K562 (cell line): Measurements from ENCODE around the gene FAM149A. TPM values are rescaled to one million over a fixed set of nuclear protein-coding genes. Genes with fewer than 3 reads are reported as not detected.

Source experiments
- ATAC-seq: fragments of 200-7000 bp; cut with Tn5 transposase; 3 replicates; pipeline ENCODE4 v1.9.1; 2020; ENCODE audit warnings: moderate library complexity
- BruUV-seq: library from RNA; stranded (reverse); fragments of 400-500 nt; replicated peaks from 2 replicates; lab custom pipeline; 2021; lab: Mats Ljungman, UMichigan
- CTCF ChIA-PET: fragments of 300-600 bp; formaldehyde crosslinking; extraction: SDS; loops from one replicate; lab custom pipeline; 2021; ENCODE audit warnings: low intra/inter-chr PET ratio; lab: Yijun Ruan, JAX
- POLR2A ChIA-PET: fragments of 300-600, 350-650 bp; sonication (Branson Sonifier 250); formaldehyde crosslinking; extraction: SDS; loops from one replicate; lab custom pipeline; 2021; ENCODE audit warnings: antibody characterized with exemption, inconsistent platforms; lab: Yijun Ruan, JAX
- DNase-seq, 4 experiments: peaks; one replicate each; pipeline versions ENCODE4 v3.0.0 to v3.0.0-alpha.2; 2011 to 2018; ENCODE audit warnings: low spot score in 3 of 4, mixed read lengths in 3 of 4; ENCODE audit errors: extremely low read depth in 1 of 4
- FAIRE-seq: peaks from 2 replicates; lab custom pipeline; 2011; peaks lifted over from hg19 to GRCh38; lab: Jason Lieb, UNC
- H2AFZ ChIP-seq: 2 replicates; pipeline ENCODE4 v1.6.0; 2011; ENCODE audit warnings: low read depth, low read length, control low read depth, inconsistent platforms
- H3K27ac ChIP-seq: fragments of 200-600 bp; 3 replicates; pipeline ENCODE4 v1.8.0; 2011; ENCODE audit warnings: low read depth, mild to moderate bottlenecking, control low read depth, inconsistent platforms, low read length, moderate library complexity, mixed read lengths; ENCODE audit errors: extremely low read depth
- H3K27me3 ChIP-seq, 2 experiments: fragments of 300-600 bp in 1 of 2; 2 replicates in 1 of 2; 3 replicates in 1 of 2; pipeline versions ENCODE4 v1.6.0 to v1.8.0; 2011; ENCODE audit warnings: inconsistent platforms in 2 of 2, low read length in 2 of 2, mild to moderate bottlenecking in 1 of 2, mixed read lengths in 1 of 2, moderate library complexity in 1 of 2; ENCODE audit not compliant: control insufficient read depth in 2 of 2, insufficient read depth in 2 of 2
- H3K36me3 ChIP-seq: fragments of 300-600 bp; 3 replicates; pipeline ENCODE4 v1.8.0; 2011; ENCODE audit warnings: mild to moderate bottlenecking, low read length, inconsistent platforms; ENCODE audit not compliant: control insufficient read depth, insufficient read depth
- H3K4me1 ChIP-seq, 2 experiments: fragments of 200-600 bp in 1 of 2; replicated peaks in 1 of 2; 2 replicates in 1 of 2; 3 replicates in 1 of 2; pipeline versions ENCODE4 v1.5.1 to v1.8.0; 2011; ENCODE audit warnings: inconsistent platforms in 2 of 2, low read length in 2 of 2, mild to moderate bottlenecking in 1 of 2, mixed read lengths in 1 of 2, moderate library complexity in 1 of 2; ENCODE audit not compliant: control insufficient read depth in 2 of 2, insufficient read depth in 2 of 2
- H3K4me2 ChIP-seq: 2 replicates; pipeline ENCODE4 v1.6.1; 2011; ENCODE audit warnings: low read length, control low read depth, inconsistent platforms, mixed read lengths; ENCODE audit not compliant: insufficient read depth
- H3K4me3 ChIP-seq: fragments of 200-600 bp; sonication (generic), shearing (Covaris generic); 2 replicates; pipeline ENCODE4 v1.5.1; 2016; ENCODE audit warnings: control low read depth, inconsistent platforms
- H3K79me2 ChIP-seq: fragments of 200-600 bp; 3 replicates; pipeline ENCODE4 v1.8.0; 2011; ENCODE audit warnings: low read length, inconsistent platforms; ENCODE audit not compliant: control insufficient read depth, insufficient read depth
- H3K9ac ChIP-seq, 2 experiments: 2 replicates each; pipeline versions ENCODE4 v1.6.0 to v1.6.1; 2011; ENCODE audit warnings: low read depth in 2 of 2, low read length in 2 of 2, control low read depth in 1 of 2, inconsistent platforms in 1 of 2, mild to moderate bottlenecking in 1 of 2, mixed read lengths in 1 of 2; ENCODE audit not compliant: insufficient read depth in 1 of 2
- H3K9me1 ChIP-seq: one replicate; pipeline ENCODE4 v1.6.0; 2011; ENCODE audit warnings: inconsistent platforms, mild to moderate bottlenecking, low read length, moderate library complexity; ENCODE audit not compliant: control insufficient read depth, insufficient read depth
- H3K9me3 ChIP-seq: replicated peaks from 2 replicates; pipeline ENCODE4 v1.5.1; 2011; ENCODE audit warnings: low read depth, low read length, inconsistent platforms; ENCODE audit not compliant: control insufficient read depth, insufficient read depth
- H4K20me1 ChIP-seq: replicated peaks from 2 replicates; pipeline ENCODE4 v1.6.1; 2011; ENCODE audit warnings: low read length, inconsistent platforms, mixed read lengths; ENCODE audit not compliant: control insufficient read depth, insufficient read depth
- ARID2 ChIP-seq: fragments of 450-650 bp; IDR thresholded peaks from 2 replicates; pipeline ENCODE4 v1.6.1; 2017; ENCODE audit warnings: antibody characterized with exemption, mild to moderate bottlenecking
- DPF2 ChIP-seq: fragments of 450-650 bp; IDR thresholded peaks from 2 replicates; pipeline ENCODE4 v1.6.1; 2016
- EP300 ChIP-seq: IDR thresholded peaks from 2 replicates; pipeline ENCODE4 v1.6.1; 2012; ENCODE audit warnings: low read length, improper control_type of control experiment
- HDAC1 ChIP-seq, 2 experiments: fragments of 450-650 bp; IDR thresholded peaks; 2 replicates each; pipeline ENCODE4 v1.6.1; 2016 to 2017; ENCODE audit warnings: inconsistent platforms in 1 of 2, mild to moderate bottlenecking in 1 of 2, moderate library complexity in 1 of 2
- KDM4B ChIP-seq, 2 experiments: fragments of 450-650 bp in 1 of 2; sonication (generic) in 1 of 2; IDR thresholded peaks; 2 replicates each; pipeline ENCODE4 v1.6.1; 2016 to 2017; ENCODE audit warnings: borderline replicate concordance in 2 of 2, antibody characterized with exemption in 1 of 2, low read depth in 1 of 2, mild to moderate bottlenecking in 1 of 2
- RFX1 ChIP-seq: fragments of 450-650 bp; IDR thresholded peaks from 2 replicates; pipeline ENCODE4 v1.6.1; 2016; ENCODE audit warnings: mild to moderate bottlenecking, moderate library complexity
- RNF2 ChIP-seq: sonication (generic); IDR thresholded peaks from 2 replicates; pipeline ENCODE4 v1.6.1; 2016
- TARDBP ChIP-seq: fragments of 450-650 bp; IDR thresholded peaks from 2 replicates; pipeline ENCODE4 v1.6.1; 2016
- ZNF124 ChIP-seq: sonication (generic); formaldehyde crosslinking; IDR thresholded peaks from 2 replicates; pipeline ENCODE4 v1.8.1; 2022; ENCODE audit warnings: missing genetic modification reagents
- ZNF23 ChIP-seq: fragments of 250-450 bp; sonication (Bioruptor Pico); IDR thresholded peaks from 2 replicates; pipeline ENCODE4 v1.4.0; 2020; ENCODE audit warnings: mild to moderate bottlenecking
- ZNF24 ChIP-seq: fragments of 450-650 bp; IDR thresholded peaks from 2 replicates; pipeline ENCODE4 v1.6.1; 2016
- WGBS: fragments of 100-300 bp; shearing (Covaris generic); methylation state at CpG from one replicate; pipeline ENCODE4 v1.1.6; 2016; ENCODE audit warnings: low coverage, mixed read lengths; ENCODE audit not compliant: insufficient coverage; ENCODE audit errors: missing lambda C conversion rate; 5-methylcytosine and 5-hydroxymethylcytosine counted together
- in situ Hi-C: fragments of 300-500 bp; cut with MboI; formaldehyde crosslinking; loops from 4 replicates; pipeline ENCODE4 v1.15.0; 2018; ENCODE audit warnings: inconsistent platforms, mixed read lengths
- intact Hi-C: fragments of 100-400 bp; cut with micrococcal nuclease; formaldehyde crosslinking; loops from 2 replicates; pipeline ENCODE4 v1.14.2; 2022
- polyA plus RNA-seq, 8 experiments: library from polyadenylated mRNA; depleted of rRNA in 4 of 8; stranded (reverse) in 5 of 8; unstranded in 3 of 8; fragments of >200 nt; fragmentation: Nextera tagmentation in 2 of 8; fragmentation: Illumina TruSeq in 1 of 8; extraction: Ambion mirVana in 2 of 8; extraction: Trizol in 1 of 8; gene quantifications; 2 replicates each; pipeline versions ENCODE4 v1.2.1 to v1.2.3, GENCODE V29; 2011 to 2014; ENCODE audit warnings: inconsistent platforms in 1 of 8, missing spikeins in 1 of 8
- total RNA-seq, 7 experiments: library from RNA; depleted of rRNA in 6 of 7; stranded (reverse); fragments of >200 nt in 6 of 7; fragmentation: Illumina TruSeq in 2 of 7; extraction: Trizol in 2 of 7; gene quantifications; 2 replicates each; pipeline versions ENCODE4 v1.2.1 to v1.2.3, GENCODE V29; 2011 to 2021; ENCODE audit warnings: low replicate concordance in 1 of 7
- TF ChIP-seq, protein P1 (sequence below): fragments of 250-450 bp; sonication (Bioruptor Pico); IDR thresholded peaks from 2 replicates; pipeline ENCODE4 v1.4.0; 2020; ENCODE audit warnings: mild to moderate bottlenecking, moderate library complexity

The FAM149A gene
- total and polyA plus RNA-seq, 9 of the 15 experiments (the other 6 are each of a cell fraction or from before 2014, with no cell fraction given) = not detected

DNA sequence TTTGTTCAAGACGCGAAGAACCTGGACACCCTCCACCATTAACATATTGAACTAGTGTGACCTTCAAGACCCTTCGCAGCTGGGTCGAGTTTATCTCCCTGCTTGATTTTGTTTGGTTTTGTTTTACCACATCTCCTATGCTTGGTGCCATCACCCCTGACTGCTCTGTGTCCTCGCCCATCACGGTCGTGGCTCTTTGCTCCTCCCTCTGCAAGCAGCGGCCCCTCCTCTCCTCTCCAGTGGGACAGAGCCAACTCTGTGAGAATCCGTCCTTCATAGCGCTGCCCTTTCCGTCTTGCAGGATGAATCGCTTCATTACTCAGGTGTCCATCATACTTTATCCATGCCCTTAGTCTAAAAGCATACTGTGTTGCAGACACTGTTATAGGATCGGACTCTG lies 9.1 kb upstream of the FAM149A start (continued):
- TF ChIP-seq, protein P1, sequence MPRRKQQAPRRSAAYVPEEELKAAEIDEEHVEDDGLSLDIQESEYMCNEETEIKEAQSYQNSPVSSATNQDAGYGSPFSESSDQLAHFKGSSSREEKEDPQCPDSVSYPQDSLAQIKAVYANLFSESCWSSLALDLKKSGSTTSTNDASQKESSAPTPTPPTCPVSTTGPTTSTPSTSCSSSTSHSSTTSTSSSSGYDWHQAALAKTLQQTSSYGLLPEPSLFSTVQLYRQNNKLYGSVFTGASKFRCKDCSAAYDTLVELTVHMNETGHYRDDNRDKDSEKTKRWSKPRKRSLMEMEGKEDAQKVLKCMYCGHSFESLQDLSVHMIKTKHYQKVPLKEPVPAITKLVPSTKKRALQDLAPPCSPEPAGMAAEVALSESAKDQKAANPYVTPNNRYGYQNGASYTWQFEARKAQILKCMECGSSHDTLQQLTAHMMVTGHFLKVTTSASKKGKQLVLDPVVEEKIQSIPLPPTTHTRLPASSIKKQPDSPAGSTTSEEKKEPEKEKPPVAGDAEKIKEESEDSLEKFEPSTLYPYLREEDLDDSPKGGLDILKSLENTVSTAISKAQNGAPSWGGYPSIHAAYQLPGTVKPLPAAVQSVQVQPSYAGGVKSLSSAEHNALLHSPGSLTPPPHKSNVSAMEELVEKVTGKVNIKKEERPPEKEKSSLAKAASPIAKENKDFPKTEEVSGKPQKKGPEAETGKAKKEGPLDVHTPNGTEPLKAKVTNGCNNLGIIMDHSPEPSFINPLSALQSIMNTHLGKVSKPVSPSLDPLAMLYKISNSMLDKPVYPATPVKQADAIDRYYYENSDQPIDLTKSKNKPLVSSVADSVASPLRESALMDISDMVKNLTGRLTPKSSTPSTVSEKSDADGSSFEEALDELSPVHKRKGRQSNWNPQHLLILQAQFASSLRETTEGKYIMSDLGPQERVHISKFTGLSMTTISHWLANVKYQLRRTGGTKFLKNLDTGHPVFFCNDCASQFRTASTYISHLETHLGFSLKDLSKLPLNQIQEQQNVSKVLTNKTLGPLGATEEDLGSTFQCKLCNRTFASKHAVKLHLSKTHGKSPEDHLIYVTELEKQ (CRISPR knock-in tag) = no peak
- TF ChIP-seq HDAC1 (IDR thresholded peaks at IDR 0.05) (no peak), RFX1 (no peak)
- TF ChIP-seq, all 486 proteins: peak for 0

DNA sequence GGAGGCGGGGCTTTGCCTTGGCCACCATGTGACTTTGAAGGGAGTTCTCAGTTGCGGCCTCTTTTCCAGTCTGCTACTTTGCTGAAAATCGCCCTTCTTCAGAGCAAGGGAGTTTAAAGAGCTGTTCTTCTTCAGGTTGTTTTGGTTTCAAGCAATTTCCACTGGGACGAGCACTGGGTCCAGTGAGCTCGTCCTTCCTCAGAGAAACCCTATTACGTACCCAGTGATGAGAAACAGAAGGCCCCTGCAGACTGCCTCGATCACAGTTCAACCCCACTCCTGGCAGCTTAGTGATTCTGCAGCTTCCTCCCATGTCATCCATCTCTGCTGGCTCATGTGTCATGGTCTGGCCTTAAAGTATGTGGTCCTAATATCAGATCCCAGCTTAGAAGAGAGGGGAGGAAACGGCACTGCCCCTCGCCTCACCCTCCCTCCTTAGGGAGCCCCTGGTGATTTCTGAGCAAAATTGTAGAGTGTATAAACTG lies 7.8 kb upstream of the FAM149A start:
- CTCF ChIA-PET = no interaction called here
- POLR2A ChIA-PET = interaction anchor here (0.6 kb wide), 1 partner anchor 282 kb away, joined by 3 read pairs; no protein-coding TSS in a partner anchor
- no peaks in the 10 kb centered on the region for H3K79me2 ChIP-seq
- FAIRE-seq = no peak
- no peak for ATAC-seq
- WGBS = 1% methylated on average over 8 of the region's 9 CpGs
- intact Hi-C loops = no loop called here
- no peak for DNase-seq
- peaks cover 18 to 58% of the 10 kb centered on the region in 2 experiments; a peak in 4 of 5 replicates for H3K27me3 ChIP-seq
- H3K36me3 ChIP-seq = no peaks in the 10 kb centered on the region
- no peak overlapping the region for H2AFZ ChIP-seq
- no peak overlapping the region for H3K4me3 ChIP-seq
- H3K9ac ChIP-seq = no peak overlapping the region
- no peak overlapping the region for H3K27ac ChIP-seq
- H3K9me3 ChIP-seq = no peaks in the 10 kb centered on the region
- no peaks in the 10 kb centered on the region; the same call in 1 of the 2 replicates for H4K20me1 ChIP-seq
- H3K9me1 ChIP-seq = no peaks in the 10 kb centered on the region
- in situ Hi-C loops = no loop called here
- H3K4me2 ChIP-seq = no peak overlapping the region
- BruUV-seq = no TSS peak
- H3K4me1 ChIP-seq = no peaks in the 10 kb centered on the region
- TF ChIP-seq RNF2 (no peak), TARDBP (no peak), ZNF124 (CRISPR knock-in tag) (no peak), EP300 (no peak), ZNF23 (CRISPR knock-in tag) (no peak), DPF2 (no peak), KDM4B (IDR thresholded peaks at IDR 0.05; ENCODE audit: borderline replicate concordance in 2 of 2, low read depth in 1 of 2) (no peak), ARID2 (no peak), ZNF24 (no peak)
